A673 (cell line): ENCODE measurements around the gene VSTM4. TPM values are rescaled to one million over a fixed set of nuclear protein-coding genes. Genes with fewer than 3 reads are reported as not detected.

Source experiments
- BruUV-seq: library from RNA; stranded (reverse); fragments of 400-500 nt; replicated peaks from 2 replicates; lab custom pipeline; 2021; lab: Mats Ljungman, UMichigan
- CTCF ChIA-PET: fragments of 300-600 bp; sonication (Branson Sonifier 250); formaldehyde crosslinking; loops from one replicate; lab custom pipeline; 2022; ENCODE audit warnings: antibody characterized with exemption; lab: Charles Lee
- POLR2A ChIA-PET: fragments of 300-600 bp; sonication (Branson Sonifier 250); formaldehyde crosslinking; loops from one replicate; lab custom pipeline; 2022; ENCODE audit warnings: antibody characterized with exemption; ENCODE audit not compliant: low non-redundant PET; lab: Charles Lee
- DNase-seq: peaks from one replicate; pipeline ENCODE4 v3.0.0-alpha.2; 2015; ENCODE audit warnings: low spot score
- H3K27ac ChIP-seq: fragments of 200-600 bp; sonication (generic); 2 replicates; pipeline ENCODE4 v1.5.1; 2016; ENCODE audit warnings: mixed run types, low read depth, mild to moderate bottlenecking, mixed read lengths, antibody characterized with exemption, low read length; ENCODE audit not compliant: poor library complexity, severe bottlenecking
- H3K27me3 ChIP-seq: fragments of 200-600 bp; sonication (generic); replicated peaks from 2 replicates; pipeline ENCODE4 v1.6.1; 2017; ENCODE audit warnings: mixed run types, low read depth, mild to moderate bottlenecking, mixed read lengths, antibody characterized with exemption, low read length; ENCODE audit not compliant: insufficient read depth, poor library complexity
- H3K36me3 ChIP-seq: fragments of 200-600 bp; sonication (generic); 2 replicates; pipeline ENCODE4 v1.6.1; 2016; ENCODE audit warnings: mixed run types, mild to moderate bottlenecking, mixed read lengths, antibody characterized with exemption, low read length; ENCODE audit not compliant: insufficient read depth, poor library complexity, severe bottlenecking
- H3K4me1 ChIP-seq: fragments of 200-600 bp; sonication (generic); 2 replicates; pipeline ENCODE4 v1.6.1; 2017; ENCODE audit warnings: mixed run types, mild to moderate bottlenecking, mixed read lengths, antibody characterized with exemption, low read length; ENCODE audit not compliant: insufficient read depth, poor library complexity, severe bottlenecking
- H3K4me3 ChIP-seq: fragments of 200-600 bp; sonication (generic); 2 replicates; pipeline ENCODE4 v1.5.1; 2016; ENCODE audit warnings: low read depth, mixed run types, mild to moderate bottlenecking, mixed read lengths, low read length; ENCODE audit not compliant: poor library complexity, severe bottlenecking
- H3K9me3 ChIP-seq: fragments of 200-600 bp; sonication (generic); 2 replicates; pipeline ENCODE4 v1.6.1; 2016; ENCODE audit warnings: mixed run types, low read depth, mild to moderate bottlenecking, mixed read lengths, antibody characterized with exemption, low read length; ENCODE audit not compliant: poor library complexity, severe bottlenecking
- CTCF ChIP-seq: fragments of 300-800, 200-600 bp; sonication (generic); conservative IDR thresholded peaks from 2 replicates; pipeline ENCODE4 v1.5.1; 2017; ENCODE audit warnings: low read depth, mild to moderate bottlenecking, antibody characterized with exemption, low read length, moderate library complexity, mixed read lengths
- EZH2 ChIP-seq: fragments of 200-600 bp; sonication (generic); IDR thresholded peaks from 2 replicates; pipeline ENCODE4 v1.6.1; 2017; ENCODE audit warnings: borderline replicate concordance, low read depth, mild to moderate bottlenecking, mixed read lengths, antibody characterized with exemption, low read length; ENCODE audit not compliant: poor library complexity, severe bottlenecking
- intact Hi-C: fragments of 100-400 bp; cut with micrococcal nuclease; formaldehyde crosslinking; loops from one replicate; pipeline ENCODE4 v1.10.0; 2022; ENCODE audit not compliant: unreplicated experiment
- total RNA-seq: library from RNA; stranded (reverse); gene quantifications from 2 replicates; pipeline ENCODE4 v1.2.3, GENCODE V29; 2021

Gene VSTM4
- total RNA-seq, 1 experiment from 2014 or later = 0.11 TPM

DNA sequence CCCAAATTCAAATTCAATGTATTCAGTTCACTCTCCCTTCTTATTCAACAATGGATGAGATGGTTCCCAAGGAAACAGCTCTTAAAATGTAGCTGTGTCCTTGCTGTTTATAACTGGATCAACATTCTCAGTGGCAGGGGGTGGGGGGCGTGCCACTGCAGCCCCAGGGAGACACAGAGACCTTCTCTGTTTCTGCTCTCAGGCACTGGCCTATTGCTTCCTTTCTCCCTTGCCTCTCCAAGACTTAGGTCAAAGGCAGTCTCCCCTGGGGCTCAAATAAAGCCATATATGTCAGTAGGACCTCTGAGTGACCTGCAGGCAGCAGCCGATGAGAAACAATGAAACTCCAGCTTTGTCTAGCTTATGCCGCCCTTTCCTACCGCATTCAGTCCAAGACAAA lies 20.7 kb downstream of the VSTM4 start:
- no TSS peak for BruUV-seq
- intact Hi-C loops = no loop called here
- Histone ChIP-seq H3K4me1 (no peaks in the 10 kb centered on the region), H3K4me3 (no peak overlapping the region), H3K27ac (no peak overlapping the region), H3K9me3 (no peaks in the 10 kb centered on the region), H3K36me3 (no peaks in the 10 kb centered on the region), H3K27me3 (no peaks in the 10 kb centered on the region)
- no peak for DNase-seq
- ChIA-PET CTCF (no interaction called here), POLR2A (no interaction called here)
- TF ChIP-seq EZH2 (no peak), CTCF (no peak)

DNA sequence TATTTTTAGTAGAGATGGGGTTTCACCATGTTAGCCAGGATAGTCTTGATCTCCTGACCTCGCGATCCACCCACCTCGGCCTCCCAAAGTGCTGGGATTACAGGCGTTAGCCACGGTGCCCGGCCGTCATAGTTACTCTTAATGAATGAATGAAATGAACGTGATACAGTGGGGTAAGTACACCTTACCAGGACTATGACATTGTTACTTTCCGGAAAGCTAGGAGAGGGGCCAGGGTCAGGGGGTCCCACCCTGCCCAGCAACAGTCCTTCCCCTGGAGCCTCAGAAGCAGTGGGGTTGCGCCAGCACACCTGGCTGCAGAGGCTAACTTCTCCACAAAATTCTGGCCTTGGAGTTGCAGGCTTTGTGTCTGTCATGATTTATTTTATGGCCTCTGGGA lies 21.4 kb downstream of the VSTM4 start:
- Histone ChIP-seq H3K27me3 (no peaks in the 10 kb centered on the region), H3K9me3 (no peaks in the 10 kb centered on the region), H3K4me3 (no peak overlapping the region), H3K4me1 (no peaks in the 10 kb centered on the region), H3K36me3 (no peaks in the 10 kb centered on the region), H3K27ac (no peak overlapping the region)
- no peak for DNase-seq
- ChIA-PET POLR2A (no interaction called here), CTCF (no interaction called here)
- intact Hi-C loops = no loop called here
- BruUV-seq = no TSS peak
- no peak for TF ChIP-seq CTCF
- no peak for TF ChIP-seq EZH2

GRCh38 chr10:49092477-49092876 lies 22.8 kb downstream of the VSTM4 start:
- no peak overlapping the region for H3K27ac ChIP-seq
- TF ChIP-seq CTCF = no peak
- no peak for TF ChIP-seq EZH2
- no TSS peak for BruUV-seq
- no peak for DNase-seq
- H3K4me1 ChIP-seq = no peaks in the 10 kb centered on the region
- ChIA-PET POLR2A (no interaction called here), CTCF (no interaction called here)
- no peak overlapping the region for H3K4me3 ChIP-seq
- no peaks in the 10 kb centered on the region for H3K36me3 ChIP-seq
- no peaks in the 10 kb centered on the region for H3K9me3 ChIP-seq
- intact Hi-C loops = no loop called here
- no peaks in the 10 kb centered on the region for H3K27me3 ChIP-seq
